HFFc6 (cell line): ENCODE results near the gene CPXM2. TPM values are rescaled to one million over a fixed set of nuclear protein-coding genes. Genes with fewer than 3 reads are reported as not detected.

ENCODE experiments used
- DNase-seq: peaks from one replicate; pipeline ENCODE4 v3.0.0-alpha.2; 2018
- H3K27ac Mint-ChIP-seq: 2 replicates; pipeline ENCODE4 v1.8.0; 2020; ENCODE audit warnings: mild to moderate bottlenecking, mixed read lengths
- H3K27me3 Mint-ChIP-seq: 2 replicates; pipeline ENCODE4 v1.8.0; 2021; ENCODE audit warnings: mild to moderate bottlenecking, moderate library complexity, mixed read lengths; ENCODE audit not compliant: insufficient read depth
- H3K36me3 Mint-ChIP-seq: 2 replicates; pipeline ENCODE4 v1.8.0; 2021; ENCODE audit warnings: low read depth, mixed read lengths
- H3K4me1 Mint-ChIP-seq: 2 replicates; pipeline ENCODE4 v1.8.0; 2020; ENCODE audit warnings: low read depth, mixed read lengths
- H3K4me3 Mint-ChIP-seq: 2 replicates; pipeline ENCODE4 v1.8.0; 2020; ENCODE audit warnings: mild to moderate bottlenecking, moderate library complexity, mixed read lengths
- H3K9me3 Mint-ChIP-seq: 2 replicates; pipeline ENCODE4 v1.8.0; 2020; ENCODE audit warnings: mild to moderate bottlenecking, mixed read lengths
- CTCF ChIP-seq: fragments of 200-600 bp; sonication (generic); IDR thresholded peaks from 2 replicates; pipeline ENCODE4 v1.5.0; 2021; ENCODE audit warnings: antibody characterized with exemption, mild to moderate bottlenecking
- total RNA-seq, 6 experiments: library from RNA; stranded (reverse); fragmentation: NEBNext Ultra II Directional; extraction: Animal tissue kit (Norgen Biotek cat#: 25700); gene quantifications; 2 replicates in 1 of 6; 3 replicates in 5 of 6; pipeline ENCODE4 v1.2.3, GENCODE V29; 2021

Gene CPXM2
- total RNA-seq, 6 experiments from 2014 or later, result not detected

DNA sequence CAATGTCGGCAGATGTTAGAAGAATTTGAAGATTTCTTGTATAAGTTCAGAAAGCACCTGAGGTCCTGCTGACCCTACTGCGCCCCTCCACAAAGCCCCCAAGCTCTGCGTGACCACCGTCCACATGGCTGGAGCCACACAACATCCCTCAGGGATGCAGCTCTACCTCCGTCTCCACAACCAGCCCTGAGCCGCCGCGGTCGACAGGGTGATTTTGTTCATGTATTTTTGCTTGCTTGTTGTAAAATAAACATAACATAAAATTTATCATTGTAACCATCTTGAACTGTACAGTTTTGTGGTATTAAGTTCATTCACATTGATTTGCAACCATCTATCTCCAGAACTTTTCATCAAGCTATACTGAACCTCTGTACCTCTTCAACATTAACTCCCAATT, 50.5 kb downstream of the CPXM2 start:
- no peak for TF ChIP-seq CTCF
- H3K27me3 Mint-ChIP-seq, result peaks cover 8% of the 10 kb centered on the region; the same call in 1 of the 2 replicates
- H3K4me3 Mint-ChIP-seq, result no peak overlapping the region
- H3K9me3 Mint-ChIP-seq, result peaks cover 4% of the 10 kb centered on the region; the same call in 1 of the 2 replicates
- H3K27ac Mint-ChIP-seq, result no peak overlapping the region
- H3K4me1 Mint-ChIP-seq, result peaks cover 27% of the 10 kb centered on the region; the same call in 1 of the 2 replicates
- no peak for DNase-seq
- peaks cover 8% of the 10 kb centered on the region; the same call in 1 of the 2 replicates for H3K36me3 Mint-ChIP-seq

DNA sequence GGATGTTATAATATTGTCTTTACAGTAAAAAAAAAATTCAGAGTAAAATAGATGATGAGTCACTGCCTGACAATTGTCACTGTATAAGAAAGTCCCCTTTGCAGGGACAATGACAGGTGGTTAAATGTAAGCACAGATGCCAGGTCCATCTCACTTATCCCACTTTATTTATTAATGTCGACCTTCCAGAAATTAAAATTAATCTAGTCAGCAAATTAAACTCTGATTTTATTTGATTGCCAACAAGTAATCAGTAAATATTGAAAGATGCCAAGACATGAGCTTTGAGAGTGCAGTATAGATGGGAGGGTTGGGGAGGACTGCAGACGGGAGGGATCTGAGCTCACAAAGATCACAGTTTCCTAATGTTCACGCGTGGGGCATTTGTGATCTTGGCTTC, 50.9 kb downstream of the CPXM2 start:
- DNase-seq, result no peak
- no peak overlapping the region for H3K27ac Mint-ChIP-seq
- H3K36me3 Mint-ChIP-seq, result peaks cover 8% of the 10 kb centered on the region; the same call in 1 of the 2 replicates
- H3K27me3 Mint-ChIP-seq, result peaks cover 10% of the 10 kb centered on the region; the same call in 1 of the 2 replicates
- peaks cover 4% of the 10 kb centered on the region; the same call in 1 of the 2 replicates for H3K9me3 Mint-ChIP-seq
- peaks cover 27% of the 10 kb centered on the region; the same call in 1 of the 2 replicates for H3K4me1 Mint-ChIP-seq
- no peak overlapping the region for H3K4me3 Mint-ChIP-seq
- TF ChIP-seq CTCF, result no peak

DNA sequence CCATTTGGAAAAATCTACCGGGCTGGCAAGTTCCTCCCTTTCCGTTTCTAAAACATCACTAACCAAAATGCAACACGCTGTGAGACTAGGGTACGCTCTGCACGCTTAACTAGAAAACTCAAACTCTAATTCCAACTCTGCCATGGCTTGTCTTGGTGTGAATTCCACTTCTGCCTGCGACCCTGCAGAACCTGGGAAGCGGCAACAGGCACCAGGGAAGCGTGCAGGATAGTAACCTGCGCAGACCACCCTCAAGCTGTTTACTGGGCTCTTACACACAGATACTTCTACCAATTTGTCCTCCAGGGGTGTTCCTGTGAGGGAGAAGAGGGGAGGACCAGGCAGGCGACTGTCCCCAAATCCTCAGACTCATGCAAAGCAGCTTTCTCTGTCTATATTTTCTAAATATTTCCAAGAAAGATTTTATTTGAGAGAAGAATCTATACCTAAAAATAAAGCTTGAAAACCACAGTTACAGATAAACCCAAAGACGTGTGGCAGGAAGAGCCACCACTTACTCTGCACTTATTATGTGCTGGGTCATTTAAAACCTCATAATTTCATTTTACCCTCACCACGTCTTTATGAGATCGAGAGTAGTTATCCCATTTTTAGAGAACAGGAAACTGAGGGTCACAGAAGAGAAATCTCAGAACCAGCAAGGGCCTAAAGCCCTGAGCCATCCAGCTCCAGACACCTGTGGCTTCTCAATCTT, 52.9 kb downstream of the CPXM2 start:
- H3K27me3 Mint-ChIP-seq, result peaks cover 11% of the 10 kb centered on the region; the same call in 1 of the 2 replicates
- DNase-seq, result no peak
- H3K4me3 Mint-ChIP-seq, result no peak overlapping the region
- H3K4me1 Mint-ChIP-seq, result peaks cover 17% of the 10 kb centered on the region; the same call in 1 of the 2 replicates
- H3K36me3 Mint-ChIP-seq, result peaks cover 8% of the 10 kb centered on the region; the same call in 1 of the 2 replicates
- H3K27ac Mint-ChIP-seq, result no peak overlapping the region
- TF ChIP-seq CTCF, result no peak
- H3K9me3 Mint-ChIP-seq, result no peaks in the 10 kb centered on the region; the same call in 1 of the 2 replicates

DNA sequence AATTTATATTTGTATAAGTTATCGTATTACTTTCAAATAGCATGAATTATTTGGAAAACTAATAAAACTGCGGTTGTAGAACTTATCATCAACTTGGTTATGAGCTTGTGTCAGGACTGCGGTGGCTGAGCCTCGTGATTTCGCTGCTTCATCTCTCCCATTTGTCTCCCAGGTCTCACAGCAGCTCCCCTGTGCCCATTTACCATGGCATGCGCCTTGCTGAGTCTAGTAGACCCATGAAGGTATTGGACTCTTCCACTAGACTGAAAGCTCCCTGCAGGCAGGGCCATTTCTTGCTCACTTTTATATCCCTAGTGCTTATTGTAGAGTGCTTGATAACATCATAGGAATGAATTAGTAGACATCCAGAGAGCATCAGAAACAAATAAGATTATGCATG, 53.9 kb downstream of the CPXM2 start:
- TF ChIP-seq CTCF, result no peak
- Mint-ChIP-seq H3K9me3 (no peaks in the 10 kb centered on the region; the same call in 1 of the 2 replicates), H3K27me3 (peaks cover 11% of the 10 kb centered on the region; the same call in 1 of the 2 replicates), H3K36me3 (peaks cover 8% of the 10 kb centered on the region; the same call in 1 of the 2 replicates), H3K27ac (no peak overlapping the region), H3K4me1 (peaks cover 15% of the 10 kb centered on the region; the same call in 1 of the 2 replicates), H3K4me3 (no peak overlapping the region)
- no peak for DNase-seq

GRCh38 chr10:123836418-123837145, 55.0 kb downstream of the CPXM2 start:
- no peak for TF ChIP-seq CTCF
- no peak for DNase-seq
- Mint-ChIP-seq H3K4me3 (no peak overlapping the region), H3K9me3 (no peaks in the 10 kb centered on the region; the same call in 1 of the 2 replicates), H3K27ac (no peak overlapping the region), H3K36me3 (peaks cover 8% of the 10 kb centered on the region; the same call in 1 of the 2 replicates), H3K4me1 (peaks cover 15% of the 10 kb centered on the region; the same call in 1 of the 2 replicates), H3K27me3 (peaks cover 7% of the 10 kb centered on the region; the same call in 1 of the 2 replicates)
